Measurements from ENCODE around the gene CLEC3B.
"Not testable (repeated sequence)": the region's sequence is repeated elsewhere in the genome, so short reads cannot be mapped to it uniquely, and the experiment has no call there.

Gene CLEC3B

DNA sequence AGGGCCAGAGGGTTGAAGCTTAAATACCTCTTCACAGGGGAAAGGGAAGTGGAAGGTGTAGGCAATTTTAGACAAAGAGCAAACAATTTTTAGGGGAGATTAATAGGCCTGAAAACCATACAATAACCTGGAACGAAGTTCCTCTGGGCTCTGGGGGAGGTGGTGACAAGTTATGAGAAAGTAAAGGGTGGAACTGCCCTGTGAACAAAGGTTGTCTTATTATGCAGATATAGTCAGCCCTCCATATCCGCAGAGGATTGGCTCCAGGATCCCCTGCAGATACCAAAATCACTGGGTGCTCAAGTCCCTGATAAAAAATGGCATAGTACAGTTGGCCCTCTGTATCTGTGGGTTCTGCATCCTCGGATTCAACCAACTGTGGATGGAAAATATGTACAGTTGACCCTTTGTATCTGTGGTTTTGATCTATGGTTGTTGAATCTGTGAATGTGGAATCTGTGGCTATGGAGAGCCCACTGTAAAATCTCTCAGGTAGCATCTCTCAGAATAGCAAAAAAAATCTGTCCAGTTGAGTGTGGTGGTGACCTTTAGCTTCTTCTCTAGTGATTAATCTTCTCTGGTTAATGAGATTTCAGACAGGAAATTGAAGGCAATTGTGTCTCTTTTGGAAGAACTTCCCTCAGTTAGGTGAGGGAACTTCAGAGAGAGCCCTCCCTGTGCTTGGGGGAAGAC, 40.2 kb downstream of the CLEC3B start:
- no peak for DNase-seq (ENCODE audit: low read depth)

DNA sequence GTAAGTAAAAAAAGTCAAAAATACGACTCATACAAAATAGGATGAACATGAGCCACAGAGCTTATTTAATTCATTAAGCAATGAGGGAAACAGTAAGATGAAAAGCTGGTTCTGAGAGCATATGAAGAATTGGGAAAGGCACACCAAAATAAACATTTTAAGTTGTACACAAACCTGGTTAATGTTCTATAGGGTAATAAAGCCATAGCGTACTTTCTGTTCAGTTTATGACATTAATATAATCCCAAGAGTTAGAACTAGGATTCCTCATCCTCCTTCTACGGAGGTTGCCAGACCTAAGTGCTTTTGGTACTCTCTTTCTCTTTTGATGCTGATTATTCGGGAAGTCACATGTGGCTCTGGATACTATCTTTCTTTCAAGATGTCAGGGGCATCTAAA, 41.4 kb downstream of the CLEC3B start:
- no peak for DNase-seq (ENCODE audit: low read depth)

- no peak for DNase-seq (ENCODE audit: low read depth)
These were observed 41.8 kb downstream of the CLEC3B start for GRCh38 chr3:45067941-45068340.

- no peak for DNase-seq (ENCODE audit: low read depth)
These were observed 45.0 kb downstream of the CLEC3B start for GRCh38 chr3:45071075-45071474.

DNA sequence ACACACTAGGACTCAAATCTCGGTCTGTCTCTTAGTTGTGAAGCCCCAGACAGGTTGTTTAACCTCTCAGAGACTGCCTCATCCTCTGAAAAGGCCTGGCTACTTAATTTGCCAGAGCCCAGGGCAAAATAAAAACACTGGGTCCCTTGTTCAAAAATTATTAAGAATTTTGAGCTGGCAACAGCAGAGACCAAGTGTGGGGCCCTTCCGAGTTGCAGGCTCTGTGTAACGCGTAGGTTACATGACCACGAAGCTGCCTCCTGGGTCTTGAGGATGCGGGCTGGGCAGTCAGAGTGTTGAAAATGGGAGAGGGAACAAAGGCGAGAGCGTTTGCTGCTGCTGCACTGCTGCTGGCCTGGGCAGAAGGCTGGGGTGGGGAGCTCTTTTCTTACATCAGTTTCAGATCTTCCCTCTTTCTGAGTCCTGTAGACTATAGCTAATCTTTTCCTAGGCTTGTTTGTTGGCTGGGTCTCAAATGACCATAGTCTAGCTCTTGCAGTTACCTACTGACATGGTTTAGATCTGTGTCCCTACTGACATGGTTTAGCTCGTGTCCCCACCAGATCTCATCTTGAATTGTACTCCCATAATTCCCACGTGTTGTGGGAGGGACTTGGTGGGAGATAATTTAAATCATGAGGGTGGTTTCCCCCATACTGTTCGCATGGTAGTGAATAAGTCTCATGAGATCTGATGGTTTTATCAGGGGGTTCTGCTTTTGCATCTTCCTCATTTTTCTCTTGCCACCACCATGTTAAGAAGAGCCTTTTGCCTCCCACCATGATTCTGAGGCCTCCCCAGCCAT, 49.9 kb downstream of the CLEC3B start:
- DNase-seq (ENCODE audit: low read depth) = no peak

- DNase-seq (ENCODE audit: low read depth) = not testable (repeated sequence)
These were observed 52.2 kb downstream of the CLEC3B start for GRCh38 chr3:45078256-45078655.

GRCh38 chr3:45078910-45079522, 52.9 kb downstream of the CLEC3B start:
- DNase-seq (ENCODE audit: low read depth) = no peak

- DNase-seq (ENCODE audit: low read depth) = no peak
These were observed 53.6 kb downstream of the CLEC3B start for GRCh38 chr3:45079715-45080114.

GRCh38 chr3:45080824-45081223, 54.7 kb downstream of the CLEC3B start:
- no peak for DNase-seq (ENCODE audit: low read depth)

GRCh38 chr3:45081506-45082141, 55.5 kb downstream of the CLEC3B start:
- DNase-seq (ENCODE audit: low read depth) = no peak

DNA sequence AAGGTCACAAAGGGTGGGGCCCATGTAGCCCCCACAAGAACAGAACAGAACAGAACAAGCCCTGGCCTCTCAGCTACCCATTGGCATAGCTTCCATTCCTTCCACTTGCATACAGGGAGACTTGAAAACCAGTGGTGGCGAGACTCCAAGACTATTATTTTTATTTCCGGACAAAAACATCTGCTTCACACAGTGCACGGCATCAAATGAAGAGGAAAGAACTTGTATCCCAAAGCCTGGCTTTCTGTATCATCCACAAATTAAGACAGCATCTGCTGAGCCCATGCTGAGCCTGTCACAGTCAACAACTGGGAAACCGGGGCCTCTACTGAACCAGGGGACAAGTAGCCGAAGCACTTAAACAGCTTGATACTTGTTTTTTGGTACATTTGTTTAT, 56.0 kb downstream of the CLEC3B start:
- DNase-seq (ENCODE audit: low read depth) = no peak

GRCh38 chr3:45083023-45083422, 56.9 kb downstream of the CLEC3B start:
- no peak for DNase-seq (ENCODE audit: low read depth)

- no peak for DNase-seq (ENCODE audit: low read depth)
These were observed 58.3 kb downstream of the CLEC3B start for GRCh38 chr3:45084361-45084760.

- DNase-seq (ENCODE audit: low read depth) = no peak
These were observed 59.0 kb downstream of the CLEC3B start for GRCh38 chr3:45084820-45085816.
